ENCODE results near the gene CDADC1.

The CDADC1 gene

DNA sequence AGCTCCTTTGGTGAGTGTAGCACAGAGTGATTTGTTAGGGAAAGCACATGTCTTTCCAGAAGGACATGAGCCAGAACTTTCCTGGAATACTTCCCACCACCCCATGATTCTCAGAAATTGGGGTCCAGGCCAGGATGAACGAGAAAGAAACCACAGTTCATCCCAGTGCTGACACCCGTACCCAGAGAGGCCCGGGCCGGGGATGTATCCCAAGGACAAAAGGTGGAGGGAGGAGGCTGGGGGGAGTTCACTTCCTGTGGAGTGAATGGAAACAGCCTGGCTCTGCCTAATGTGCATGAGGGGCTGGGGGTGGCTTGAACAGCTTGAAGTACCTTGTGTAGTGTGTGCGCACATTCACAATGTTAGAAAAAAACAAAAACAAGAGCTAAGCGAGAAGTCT, 47.5 kb downstream of the CDADC1 start:
- no peak for DNase-seq (ENCODE audit: low read depth)

DNA sequence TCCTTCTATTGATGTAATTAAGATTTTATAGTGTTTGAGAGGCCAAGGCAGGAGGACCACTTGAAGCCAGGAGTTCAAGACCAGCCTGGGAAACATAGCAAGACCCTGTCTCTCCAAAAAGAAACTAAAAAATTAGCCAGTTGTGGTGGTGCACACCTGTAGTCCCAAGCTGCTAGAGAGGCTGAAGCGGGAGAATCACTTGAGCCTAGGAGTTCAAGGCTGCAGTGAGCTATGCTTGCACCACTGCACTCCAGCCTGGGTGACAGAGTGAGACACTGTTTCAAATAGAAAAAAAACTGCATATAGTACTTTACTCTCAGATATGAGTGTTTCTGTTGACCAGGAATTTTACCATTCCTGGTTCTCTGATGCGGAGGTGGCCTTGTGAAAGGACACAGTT, 48.9 kb downstream of the CDADC1 start:
- no peak for DNase-seq (ENCODE audit: low read depth)

DNA sequence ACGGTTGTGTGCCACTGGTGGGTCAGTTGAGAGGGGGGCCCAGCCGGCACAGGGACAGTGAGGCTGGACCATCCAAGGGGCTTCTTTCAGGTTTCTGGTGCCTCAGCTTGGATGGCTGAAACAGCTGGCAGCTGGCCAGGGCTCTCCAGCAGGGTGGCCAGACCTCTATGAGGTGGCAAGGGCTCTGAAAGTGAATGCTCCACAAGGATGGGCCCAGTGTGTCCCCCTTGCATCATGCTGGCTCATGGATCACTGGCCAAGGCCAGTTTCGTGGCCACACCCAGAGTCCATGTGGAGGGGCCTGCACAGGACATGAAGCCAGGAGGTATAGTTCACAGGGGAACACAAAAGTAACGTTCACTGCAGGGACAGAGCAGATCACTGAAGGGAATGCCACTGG, 49.6 kb downstream of the CDADC1 start:
- DNase-seq (ENCODE audit: low read depth): no peak

DNA sequence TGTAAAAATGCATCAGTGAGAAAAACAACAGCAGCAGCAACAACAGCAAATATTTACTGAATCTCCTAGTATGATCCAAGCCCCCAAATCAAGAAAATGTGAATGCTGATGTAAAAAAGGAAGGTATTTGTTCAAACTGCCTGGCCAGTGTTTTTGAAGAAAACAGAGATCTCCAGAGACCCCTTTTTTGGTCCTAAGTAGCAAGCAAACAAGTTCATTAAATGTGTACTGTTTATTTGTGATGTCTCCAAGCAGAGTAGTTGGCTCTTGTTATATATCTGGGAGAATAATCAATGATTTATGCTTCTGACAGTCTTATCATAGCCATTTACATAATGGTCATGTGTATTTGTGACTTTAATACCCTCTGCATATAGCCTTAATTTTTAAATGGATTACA, 50.7 kb downstream of the CDADC1 start:
- DNase-seq (ENCODE audit: low read depth): no peak

DNA sequence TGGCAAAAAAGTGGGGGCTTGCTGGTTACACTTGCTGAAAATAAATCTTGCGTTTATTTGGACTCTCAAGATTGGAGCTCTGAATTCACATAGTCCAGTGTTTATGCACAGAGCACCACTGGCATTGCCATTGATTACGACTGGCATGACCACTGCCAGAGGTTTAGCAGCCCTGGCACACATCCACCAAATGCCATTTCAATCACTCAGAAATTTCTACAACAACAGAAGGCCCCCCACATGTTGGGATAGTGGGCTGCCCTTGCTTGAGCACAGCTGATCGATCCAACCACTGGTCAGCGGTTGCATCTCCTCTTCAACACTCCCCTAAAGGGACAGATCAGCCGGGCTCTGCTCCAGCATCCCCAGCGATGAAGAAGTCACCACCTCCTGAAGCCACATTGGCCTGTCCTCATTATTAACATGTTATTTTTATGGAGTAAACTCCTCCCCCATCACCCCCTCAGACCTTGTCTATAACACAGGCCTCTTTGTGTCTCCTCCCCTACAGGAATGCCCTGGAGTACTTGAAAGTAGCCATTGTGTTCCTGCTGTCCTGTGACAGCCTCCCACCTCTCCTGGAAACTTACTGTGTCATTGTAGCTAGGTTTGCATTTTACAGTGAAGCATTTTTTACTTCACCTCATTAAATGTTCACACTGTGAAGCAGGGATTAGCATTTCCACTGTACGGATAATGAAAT, 51.3 kb downstream of the CDADC1 start:
- no peak for DNase-seq (ENCODE audit: low read depth)

DNA sequence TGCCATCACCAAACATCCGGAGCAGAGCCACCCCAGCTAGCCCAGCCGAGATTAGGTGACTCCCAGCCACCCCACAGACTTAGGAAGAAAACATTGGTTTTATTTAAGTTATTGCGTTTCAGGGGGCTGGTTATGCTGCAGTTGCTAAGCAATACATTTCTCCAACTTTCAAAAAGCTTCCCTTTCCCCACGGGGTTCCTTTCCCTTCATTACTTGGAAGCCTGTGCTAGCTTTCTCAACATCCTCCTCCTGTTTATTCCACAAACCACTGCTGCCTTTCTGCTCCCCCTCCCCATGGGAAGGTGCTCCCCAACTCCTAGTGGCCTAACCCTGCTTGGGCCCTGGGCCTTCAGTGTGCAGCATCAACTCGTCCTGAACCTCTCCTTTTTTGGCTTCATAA, 52.6 kb downstream of the CDADC1 start:
- DNase-seq (ENCODE audit: low read depth): no peak

DNA sequence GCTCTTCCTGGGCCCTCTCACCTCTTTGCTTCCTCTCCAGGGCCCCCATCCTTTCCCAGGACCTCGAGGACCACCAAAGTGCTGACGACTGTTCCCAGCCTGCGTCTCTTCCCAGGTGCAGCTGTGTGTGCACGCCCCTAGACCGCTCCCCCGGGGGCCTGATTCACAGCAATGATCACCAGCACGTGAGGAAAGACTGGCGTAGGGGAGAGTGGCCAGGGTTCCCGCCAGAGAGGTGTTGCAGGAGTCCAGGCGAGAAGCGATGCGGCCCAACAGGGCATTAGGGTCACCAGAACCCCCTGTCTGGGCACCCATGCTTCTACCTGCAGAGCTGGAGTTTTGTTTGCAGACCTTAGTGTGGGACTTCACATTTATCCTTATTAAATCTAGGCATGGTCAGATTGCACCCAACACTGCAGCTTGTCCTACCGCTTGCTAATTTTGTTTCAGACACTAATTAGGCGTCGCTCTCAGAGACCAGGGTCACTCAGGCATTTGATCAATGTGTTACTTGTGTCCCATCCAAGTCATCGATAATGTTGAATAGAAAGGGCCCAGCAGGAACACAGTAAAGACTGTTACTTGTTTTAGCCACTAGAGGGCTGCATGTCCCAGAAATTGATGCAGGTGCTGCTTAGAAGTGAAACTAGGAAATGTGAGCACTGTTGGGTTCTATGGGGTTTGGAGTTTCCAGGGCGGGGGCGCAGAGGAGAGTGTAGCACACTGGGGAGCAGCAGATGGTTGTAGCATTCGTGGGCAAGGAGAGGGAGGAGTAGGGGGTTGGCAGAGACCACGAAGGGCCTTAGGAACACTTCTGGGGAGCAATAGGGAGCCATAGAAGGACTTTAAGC, 53.2 kb downstream of the CDADC1 start:
- peak; percentile 86 for DNase-seq (ENCODE audit: low read depth)

DNA sequence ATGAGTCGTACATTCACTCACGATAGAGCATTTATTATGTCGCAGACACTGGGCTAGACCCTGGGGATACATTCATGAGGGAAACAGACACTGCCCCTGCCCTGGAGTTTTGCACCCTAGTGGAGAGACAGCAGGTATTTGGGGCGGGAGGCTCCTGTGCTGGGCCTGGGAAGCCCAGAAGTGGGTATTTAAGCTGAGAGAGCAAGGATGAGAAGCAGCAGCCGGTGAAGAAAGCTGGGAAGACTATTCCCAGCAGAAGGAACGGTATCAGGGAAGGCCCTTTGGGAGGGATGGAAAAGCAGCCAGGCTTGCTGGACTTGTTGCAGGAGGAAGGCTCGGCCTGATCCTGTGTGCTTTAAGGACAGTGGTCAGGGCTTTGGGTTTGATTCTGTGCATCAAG, 54.5 kb downstream of the CDADC1 start:
- peak; percentile 5 for DNase-seq (ENCODE audit: low read depth)

DNA sequence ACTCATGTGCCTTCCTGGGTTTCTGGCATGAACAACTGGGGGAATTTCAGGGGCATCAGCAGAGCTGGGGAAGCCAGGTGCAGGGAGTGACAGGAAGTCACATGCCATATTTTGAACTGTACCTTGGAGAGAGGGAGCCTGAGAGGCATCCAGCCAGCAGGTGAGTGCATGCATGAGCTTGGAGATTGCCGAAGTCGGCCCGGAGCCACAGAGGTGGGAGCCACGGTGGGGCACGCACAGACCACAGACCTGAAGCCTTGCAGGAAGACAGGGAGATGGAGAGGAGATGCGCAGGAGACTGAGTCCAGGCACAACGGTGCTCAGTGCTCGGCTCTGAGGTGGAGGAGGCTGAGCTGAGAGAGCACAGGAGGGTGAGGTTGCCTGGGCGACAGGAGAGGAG, 55.1 kb downstream of the CDADC1 start:
- no peak for DNase-seq (ENCODE audit: low read depth)

DNA sequence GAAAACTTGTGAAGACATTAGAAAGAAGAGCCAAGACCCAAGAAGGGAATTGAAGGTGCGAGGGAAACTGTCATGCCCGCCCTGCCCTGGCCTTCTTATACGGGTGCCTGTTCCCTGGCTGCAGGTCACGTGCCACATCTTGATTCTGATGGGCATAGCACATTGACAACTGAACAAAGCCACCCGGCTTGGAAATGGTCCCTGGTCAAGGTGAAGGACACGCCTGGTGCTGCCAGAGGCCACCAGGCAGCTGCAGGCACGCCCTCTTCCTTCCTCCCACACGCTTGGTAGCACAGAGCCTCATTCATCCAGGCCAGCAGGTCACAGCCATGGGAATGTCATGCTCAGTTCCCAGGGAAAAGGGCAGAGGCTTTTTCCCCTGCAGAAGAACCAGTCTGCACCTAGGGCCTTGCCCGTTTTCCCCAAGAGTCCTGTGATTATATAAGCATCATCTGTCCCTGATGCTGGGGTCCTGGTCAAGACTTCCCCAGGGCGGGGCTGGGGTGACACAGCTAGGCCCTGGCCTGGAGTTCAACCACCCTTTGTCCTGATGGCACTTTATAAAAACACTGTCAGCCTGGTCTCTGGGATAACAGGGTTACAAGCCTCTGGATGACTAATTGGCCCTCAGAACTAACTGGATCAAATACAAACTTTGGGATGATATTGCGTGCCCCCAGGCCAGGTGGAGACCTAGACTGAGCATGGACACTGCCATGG, 56.0 kb downstream of the CDADC1 start:
- DNase-seq (ENCODE audit: low read depth): peak; percentile 13

DNA sequence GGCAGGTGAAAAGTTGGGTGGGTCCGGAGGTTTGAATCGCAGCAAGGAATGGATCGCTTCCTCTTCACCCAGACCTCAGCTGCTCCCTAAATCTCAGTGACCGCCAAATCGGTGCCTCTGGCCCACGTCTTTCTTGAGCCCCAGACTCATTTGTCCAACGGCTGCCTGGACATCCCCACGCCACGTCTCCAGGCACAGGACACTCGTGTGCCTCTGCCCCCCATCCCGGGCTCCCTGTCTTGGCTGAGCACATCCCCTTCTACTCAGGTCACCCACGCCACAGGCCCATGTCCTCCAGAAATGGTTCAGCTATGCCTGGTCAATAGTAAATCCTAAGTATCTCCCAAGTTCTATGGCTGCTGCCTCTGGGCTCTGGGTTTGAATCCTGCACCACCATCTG, 56.6 kb downstream of the CDADC1 start:
- DNase-seq (ENCODE audit: low read depth): no peak

DNA sequence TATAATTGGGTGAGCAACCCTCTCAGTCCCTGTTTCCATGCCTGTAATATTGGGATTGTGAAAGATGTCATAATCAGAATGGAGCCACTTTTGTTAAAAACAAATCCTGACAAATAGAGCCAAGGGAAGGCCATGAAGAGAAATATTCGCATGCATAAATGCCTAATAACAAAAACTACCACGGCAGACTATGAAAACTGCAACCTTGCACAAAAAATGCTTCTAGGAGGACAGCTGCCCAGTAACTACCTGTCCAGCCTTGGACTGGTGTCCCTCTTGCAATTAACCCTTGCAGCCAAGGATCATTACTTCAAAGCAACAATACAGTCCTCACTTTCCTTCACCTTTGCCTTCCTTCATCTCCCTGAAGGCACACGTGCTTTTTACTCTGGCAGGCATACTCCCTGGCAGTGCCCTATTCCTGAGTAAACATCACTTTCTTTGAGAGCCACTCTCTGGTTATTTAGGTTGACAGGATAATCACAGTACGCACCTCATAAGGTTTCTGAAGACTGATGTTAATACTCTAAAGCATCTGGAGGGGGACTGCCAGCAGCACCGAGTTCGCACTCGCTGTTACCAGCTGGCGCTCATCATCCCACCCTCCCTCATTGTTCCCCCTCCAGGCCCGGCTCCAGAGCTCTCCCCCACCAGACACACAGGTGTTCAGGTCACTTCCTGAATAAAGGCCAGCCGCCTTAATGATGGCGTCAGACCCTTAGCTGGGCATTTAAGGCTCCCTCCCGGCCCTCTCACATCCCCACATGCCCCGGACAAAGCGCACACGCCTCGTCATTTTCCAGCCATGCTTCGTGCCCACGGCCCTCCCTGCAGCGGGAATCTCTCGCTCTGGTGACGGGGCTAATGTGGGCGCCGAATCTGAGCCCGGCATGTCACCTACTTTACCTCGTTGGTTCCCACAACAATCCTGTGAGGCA, 57.3 kb downstream of the CDADC1 start:
- DNase-seq (ENCODE audit: low read depth): no peak

DNA sequence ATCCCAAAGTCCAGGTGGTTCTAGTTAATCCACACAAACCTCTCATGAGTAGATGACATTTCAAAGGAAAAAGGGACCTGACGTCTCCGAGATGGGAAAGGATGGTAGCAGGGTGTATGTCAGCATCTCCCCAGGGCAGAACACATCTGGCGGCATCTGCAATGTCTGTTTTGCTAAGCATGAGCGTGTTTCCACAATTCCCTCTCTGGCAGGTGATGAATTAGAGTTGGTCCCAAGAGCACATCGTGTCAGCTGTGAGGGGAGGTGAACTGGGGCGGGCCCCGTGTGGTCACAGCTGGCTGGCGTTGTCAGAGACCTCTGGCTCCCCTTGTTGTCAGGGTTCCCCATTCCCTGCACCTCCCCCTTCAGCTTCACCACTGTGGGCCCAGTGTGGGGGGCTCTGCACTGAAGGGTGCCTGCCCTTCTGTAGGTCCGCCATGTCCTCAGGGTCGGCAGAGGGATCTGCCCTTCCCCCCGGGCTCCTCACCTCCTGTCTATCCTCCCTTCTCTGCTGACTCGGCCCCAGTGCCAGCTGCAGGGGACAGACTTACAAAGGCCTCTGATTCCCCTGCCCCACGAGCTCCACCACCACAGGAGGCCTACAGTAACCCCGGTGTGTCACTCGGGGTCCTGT, 58.2 kb downstream of the CDADC1 start:
- no peak for DNase-seq (ENCODE audit: low read depth)

DNA sequence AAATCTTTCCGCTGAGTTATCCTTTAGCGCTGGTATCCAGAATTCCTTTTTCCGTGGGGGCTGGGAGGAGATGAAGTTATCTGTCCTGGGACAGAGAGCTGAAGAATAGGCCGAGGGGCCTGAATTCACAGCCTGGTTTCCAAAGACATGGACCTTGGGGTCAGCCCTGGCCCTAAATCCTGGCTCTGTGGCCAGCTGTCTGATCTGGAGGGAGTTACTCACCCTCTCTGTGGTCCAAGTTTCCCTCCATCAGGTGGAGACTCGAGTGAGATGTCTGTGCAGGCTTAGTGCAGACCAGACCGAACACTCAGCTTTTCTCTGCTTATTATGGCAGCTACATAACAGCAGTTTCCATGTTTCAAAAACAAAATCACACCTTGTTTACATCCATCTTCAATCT, 59.6 kb downstream of the CDADC1 start:
- no peak for DNase-seq (ENCODE audit: low read depth)

DNA sequence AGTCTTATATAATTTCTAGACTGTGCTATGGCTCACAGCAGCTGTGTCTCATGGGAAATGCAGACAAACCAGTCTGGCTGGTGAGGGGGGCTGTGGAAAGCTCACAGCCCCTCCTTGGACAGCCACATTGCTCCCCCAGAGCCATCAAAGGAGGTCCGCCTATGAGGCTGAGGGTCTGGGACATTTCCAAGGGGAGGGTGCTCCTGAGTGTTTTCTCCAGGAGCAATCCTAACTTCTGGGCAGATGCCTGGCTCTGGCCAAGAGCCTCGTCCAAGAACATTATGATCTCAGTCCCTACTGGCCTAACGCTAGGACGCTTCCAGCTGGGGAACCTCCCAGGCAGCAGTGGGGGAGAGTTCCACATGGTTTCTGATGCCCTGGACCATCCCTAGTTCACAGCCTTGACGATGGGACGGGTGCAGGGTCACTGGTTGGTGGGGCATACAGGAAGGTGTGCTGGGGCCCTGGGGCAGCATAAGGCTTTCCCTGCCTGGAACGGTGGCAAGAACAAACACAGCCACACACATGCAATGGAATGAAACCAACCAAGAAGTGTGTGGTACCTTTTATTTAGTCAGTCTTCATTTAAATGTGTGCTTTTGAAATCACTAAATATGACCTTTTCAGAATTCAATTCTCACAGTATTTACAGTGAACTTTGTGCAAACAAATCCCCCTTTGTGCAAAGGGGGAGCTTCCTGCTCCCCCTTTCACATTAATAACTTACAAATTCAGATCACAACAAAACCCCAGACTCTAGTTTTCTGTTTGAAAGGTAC, 60.6 kb downstream of the CDADC1 start:
- no peak for DNase-seq (ENCODE audit: low read depth)

DNA sequence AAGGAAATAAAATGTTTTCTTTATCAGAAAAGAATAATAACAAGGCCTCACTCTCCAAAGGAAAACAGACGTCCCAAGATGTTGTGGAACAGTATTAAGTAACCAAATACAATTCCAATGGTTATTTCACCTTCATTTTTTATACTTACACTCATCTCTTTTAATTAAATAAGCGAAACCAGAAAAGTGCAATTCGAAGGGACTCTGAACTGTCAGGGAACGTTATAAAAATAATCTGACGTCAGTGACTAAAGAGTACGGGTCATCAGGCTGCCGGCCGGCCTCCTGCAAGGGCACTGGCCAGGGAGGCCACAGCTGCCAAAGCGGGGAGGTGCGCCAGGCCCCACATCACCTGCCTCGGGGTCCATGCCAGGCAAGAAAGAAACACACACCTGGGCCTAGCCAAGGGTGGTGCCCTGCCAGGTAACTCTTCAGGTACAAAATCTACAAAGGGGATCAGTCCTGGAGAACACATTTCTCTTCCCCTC, 61.2 kb downstream of the CDADC1 start:
- no peak for DNase-seq (ENCODE audit: low read depth)

DNA sequence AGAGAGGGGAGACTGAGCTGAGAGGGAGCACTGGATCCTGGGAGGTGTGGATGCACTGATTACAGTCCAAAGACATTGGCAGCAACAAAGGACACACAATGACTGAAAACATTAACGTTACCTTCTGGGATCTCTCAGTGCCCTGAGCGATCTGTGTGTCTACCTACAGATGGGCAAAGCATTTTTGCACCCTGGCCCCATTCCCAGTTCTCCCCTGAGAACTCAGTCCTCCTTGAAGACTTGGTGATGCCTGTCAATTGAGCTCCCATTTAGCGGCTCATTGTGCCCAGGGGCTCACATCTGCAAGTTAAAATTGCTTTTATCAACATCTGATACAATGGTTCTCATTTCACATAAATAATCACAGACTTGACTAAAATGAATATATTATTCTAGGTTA, 62.5 kb downstream of the CDADC1 start:
- DNase-seq (ENCODE audit: low read depth): no peak

DNA sequence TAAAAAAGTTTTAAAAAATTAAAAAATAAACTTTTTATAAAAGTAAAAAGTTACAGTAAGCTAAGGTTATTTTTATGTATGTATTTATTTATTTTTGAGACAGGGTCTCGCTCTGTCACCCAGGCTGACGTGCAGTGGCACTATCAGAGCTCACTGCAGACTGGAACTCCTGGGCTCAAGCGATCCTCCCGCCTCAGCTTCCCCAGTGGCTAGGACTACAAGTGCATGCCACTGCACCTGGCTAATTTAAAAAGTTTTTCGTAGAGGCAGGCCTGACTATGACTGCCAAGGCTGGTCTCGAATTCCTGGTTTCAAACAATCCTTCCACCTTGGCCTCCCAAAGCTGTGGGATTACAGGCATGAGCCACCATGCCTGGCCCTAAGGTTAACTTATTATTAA, 64.1 kb downstream of the CDADC1 start:
- DNase-seq (ENCODE audit: low read depth): no peak

DNA sequence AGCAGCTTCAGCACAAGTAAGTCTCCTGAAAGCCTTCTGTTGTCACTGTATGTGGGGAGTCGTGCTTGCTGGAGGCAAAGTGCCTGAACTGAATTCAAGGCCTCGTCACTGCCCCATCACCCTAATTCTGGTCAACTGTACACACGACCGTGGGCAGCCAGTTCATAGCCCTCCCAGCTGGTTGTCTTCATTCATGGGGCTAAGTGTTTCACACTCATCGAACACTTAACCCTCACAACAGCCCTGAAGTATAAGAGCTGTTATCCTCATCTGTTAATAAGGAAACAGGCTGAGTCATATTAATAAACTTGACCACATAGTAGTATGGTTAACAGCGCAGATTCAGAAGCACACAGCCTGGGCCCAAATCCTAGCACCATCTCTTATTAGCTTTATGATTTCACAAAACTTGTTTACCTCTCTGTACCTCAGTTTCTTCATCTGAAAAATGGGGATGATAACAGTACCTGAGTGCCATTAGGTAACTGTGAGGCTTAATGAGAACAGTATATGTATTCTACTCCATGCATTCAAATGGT, 66.7 kb downstream of the CDADC1 start:
- DNase-seq (ENCODE audit: low read depth): peak; percentile 81

DNA sequence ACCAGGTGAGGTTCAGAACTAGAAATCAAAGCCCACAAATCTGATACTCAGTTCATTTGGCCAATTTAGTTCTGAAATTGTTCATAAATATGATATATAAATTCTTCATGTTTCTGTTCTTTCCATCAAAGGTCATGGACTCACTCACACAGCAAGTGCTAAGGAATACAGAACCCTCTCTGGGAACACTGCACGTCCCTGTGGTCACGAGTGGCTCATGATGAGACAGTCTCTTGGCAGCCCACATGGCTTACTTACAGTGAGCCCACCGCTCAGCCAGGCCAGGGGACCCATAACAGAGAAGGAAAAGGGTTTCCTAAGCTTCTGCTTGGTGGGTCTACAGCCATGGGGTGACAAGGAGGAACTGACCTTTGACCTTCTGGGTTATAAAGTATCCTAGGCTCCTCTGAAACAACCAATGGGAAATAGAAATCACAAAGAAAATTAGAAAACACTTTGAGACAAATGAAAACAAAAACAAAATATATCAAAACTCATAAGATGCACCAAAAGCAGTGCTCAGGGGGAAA, 67.4 kb downstream of the CDADC1 start:
- DNase-seq (ENCODE audit: low read depth): peak; percentile 77

Measured in ELR (cell line).